Activated T-cell treated with anti-CD3 and anti-CD28 coated beads, Interleukin-2, amount 50 U/mL, for 1 hour (primary cell): ENCODE data around the gene C4A.
"Not testable (repeated sequence)": the region's sequence is repeated elsewhere in the genome, so short reads cannot be mapped to it uniquely, and the experiment has no call there.

Source experiments
- DNase-seq: peaks from one replicate; pipeline ENCODE4 v3.0.0-alpha.2; 2020

Gene C4A

GRCh38 chr6:31961616-31962015, 20.2 kb upstream of the C4A start:
- no peak for DNase-seq

GRCh38 chr6:31963921-31964320, 17.9 kb upstream of the C4A start:
- DNase-seq: no peak

DNA sequence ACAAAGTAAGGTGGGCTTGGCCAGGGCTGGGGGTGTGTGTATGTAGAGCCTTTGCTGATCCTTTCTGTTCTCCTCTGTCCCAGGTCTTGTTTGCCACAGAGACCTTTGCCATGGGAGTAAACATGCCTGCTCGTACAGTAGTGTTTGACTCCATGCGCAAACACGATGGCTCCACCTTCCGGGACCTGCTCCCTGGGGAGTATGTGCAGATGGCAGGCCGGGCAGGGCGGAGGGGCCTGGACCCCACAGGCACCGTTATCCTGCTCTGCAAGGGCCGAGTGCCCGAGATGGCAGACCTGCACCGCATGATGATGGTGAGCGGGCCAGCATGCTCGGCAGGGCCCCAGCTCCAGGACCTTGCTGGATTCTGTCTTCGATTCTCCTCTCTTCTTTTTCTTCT, 16.2 kb upstream of the C4A start:
- no peak for DNase-seq

GRCh38 chr6:31966506-31966905, 15.4 kb upstream of the C4A start:
- DNase-seq: no peak

- no peak for DNase-seq
Measured at GRCh38 chr6:31966997-31967925, 14.6 kb upstream of the C4A start.

GRCh38 chr6:31967926-31968320, 13.9 kb upstream of the C4A start:
- DNase-seq: no peak

- no peak for DNase-seq
Measured at GRCh38 chr6:31968326-31968725, 13.5 kb upstream of the C4A start.

GRCh38 chr6:31968791-31969711, 12.8 kb upstream of the C4A start:
- no peak for DNase-seq

- no peak for DNase-seq
Measured at GRCh38 chr6:31969712-31970603, 11.9 kb upstream of the C4A start.

DNA sequence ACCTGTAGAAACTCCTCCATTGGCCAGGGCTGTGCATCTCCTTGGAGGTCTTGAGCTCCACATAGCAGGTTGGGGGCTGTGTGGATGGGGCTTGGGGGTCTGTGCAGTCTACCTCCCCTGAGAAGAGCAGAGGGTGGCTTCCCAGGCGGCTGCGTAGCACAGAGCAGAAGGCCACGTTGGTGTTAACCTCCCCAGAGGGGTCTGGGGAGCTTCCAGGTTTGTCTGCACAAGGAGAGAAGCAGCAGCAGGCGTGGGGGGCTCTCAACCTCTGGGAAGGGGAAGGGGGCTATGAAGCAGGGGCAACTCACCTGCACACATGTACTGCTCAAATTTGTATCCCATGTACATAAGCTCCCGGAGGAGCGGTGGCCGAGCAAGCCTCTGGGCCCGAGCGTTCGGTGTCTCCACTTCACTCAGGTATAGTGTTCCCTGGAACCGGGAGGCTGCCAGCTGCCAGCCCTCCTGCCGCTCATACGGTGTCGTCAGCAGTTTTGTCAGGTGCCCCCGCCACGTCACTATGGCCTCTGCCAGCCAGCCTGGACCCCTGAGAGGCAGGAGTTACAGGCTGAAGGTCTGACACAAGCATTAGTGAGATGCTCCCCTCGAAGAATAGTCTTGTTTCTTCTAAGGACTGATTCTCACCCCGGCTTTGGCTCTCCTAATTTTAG, 11.1 kb upstream of the C4A start:
- DNase-seq: no peak

DNA sequence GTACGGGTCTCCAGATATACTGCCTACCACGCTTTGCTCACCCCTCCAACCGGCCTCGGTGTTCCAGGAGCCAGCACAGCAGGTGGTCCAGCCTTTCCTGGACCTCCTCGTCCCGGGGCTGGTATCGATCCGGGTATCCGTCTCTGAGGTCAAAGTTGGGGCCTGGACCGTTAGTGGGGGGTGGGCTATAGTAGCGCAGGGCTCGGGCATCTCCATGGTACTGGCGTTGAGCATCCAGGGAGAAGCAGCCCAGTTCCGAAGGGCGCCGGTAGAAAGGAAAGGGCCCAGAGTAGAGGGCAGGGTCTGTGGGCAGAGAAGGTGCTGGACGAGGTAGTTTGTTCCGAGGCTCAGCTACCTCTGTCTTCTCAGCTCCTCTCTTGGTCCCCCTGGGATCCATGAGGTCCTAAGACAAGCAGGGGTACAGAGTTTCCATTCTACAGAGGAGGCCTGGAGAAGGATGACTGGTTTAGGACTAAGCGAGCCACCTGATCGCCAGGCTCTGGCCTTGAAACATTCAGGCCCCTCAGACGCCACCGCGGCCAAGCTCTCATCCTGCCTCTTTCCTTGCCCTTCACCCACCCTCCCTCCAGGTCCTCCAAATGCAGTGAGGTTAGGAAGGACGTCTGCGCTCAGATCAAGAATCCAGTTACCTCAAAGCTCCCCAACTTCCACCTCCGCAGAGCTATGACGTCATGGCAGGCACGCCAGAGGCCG, 10.4 kb upstream of the C4A start:
- no peak for DNase-seq

- DNase-seq: peak; percentile 98
Measured at GRCh38 chr6:31971993-31972708, 9.7 kb upstream of the C4A start, which contains the start of gene DXO. Gene DXO, minus strand, starts transcription at chr6:31972138. Its CDS starts 463 bp downstream, at chr6:31971675.

GRCh38 chr6:31972709-31973350, 9.0 kb upstream of the C4A start:
- DNase-seq: no peak

DNA sequence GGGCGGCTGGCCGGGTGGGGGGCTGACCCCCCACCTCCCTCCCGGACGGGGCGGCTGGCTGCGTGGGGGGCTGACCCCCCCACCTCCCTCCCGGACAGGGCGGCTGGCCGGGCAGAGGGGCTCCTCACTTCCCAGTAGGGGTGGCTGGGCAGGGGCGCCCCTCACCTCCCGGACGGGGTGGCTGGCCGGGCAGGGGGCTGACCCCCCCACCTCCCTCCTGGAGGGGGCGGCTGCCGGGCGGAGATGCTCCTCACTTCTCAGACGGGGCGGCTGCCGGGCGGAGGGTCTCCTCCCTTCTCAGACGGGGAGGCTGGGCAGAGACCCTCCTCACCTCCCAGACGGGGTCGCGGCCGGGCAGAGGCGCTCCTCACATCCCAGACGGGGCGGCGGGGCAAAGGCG, 5.8 kb upstream of the C4A start:
- not testable (repeated sequence) for DNase-seq

- DNase-seq: no peak
Measured at GRCh38 chr6:31977816-31978431, 3.9 kb upstream of the C4A start.

- no peak for DNase-seq
Measured at GRCh38 chr6:31978831-31979230, 3.0 kb upstream of the C4A start.

GRCh38 chr6:31979238-31979898, 2.5 kb upstream of the C4A start:
- no peak for DNase-seq

- DNase-seq: not testable (repeated sequence)
Measured at GRCh38 chr6:31980195-31980876, 1.5 kb upstream of the C4A start.
